ENCODE results near the gene ARIH2. TPM values are rescaled to one million over a fixed set of nuclear protein-coding genes. Genes with fewer than 3 reads are reported as not detected.

ARIH2 gene
- total and polyA plus RNA-seq, 2 of the 4 experiments (the other 2 are of a cell fraction): 62.3 to 93.7 TPM

- no peak for TF ChIP-seq BHLHE40 (IDR thresholded peaks at IDR 0.05; ENCODE audit: low read depth, low read length)
These were observed 79.3 kb downstream of the ARIH2 start (continued) for GRCh38 chr3:48997714-48998637.

GRCh38 chr3:48999085-48999858, 80.6 kb downstream of the ARIH2 start:
- no TSS peak for BruUV-seq (replicated peaks)
- Histone ChIP-seq H3K27ac (ENCODE audit: insufficient read depth, low read length) (no peak overlapping the region), H2BK20ac (ENCODE audit: low read depth, low read length) (no peak overlapping the region), H2AFZ (replicated peaks; ENCODE audit: low read length, poor library complexity) (no peak overlapping the region), H2AK9ac (replicated peaks; ENCODE audit: low read depth, low read length, poor library complexity) (no peak overlapping the region), H3K18ac (ENCODE audit: low read depth, low read length) (no peak overlapping the region), H3K4me1 (ENCODE audit: control insufficient read depth, insufficient read depth, low read length) (no peaks in the 10 kb centered on the region), H4K5ac (ENCODE audit: low read depth, low read length) (no peak overlapping the region), H3K56ac (ENCODE audit: extremely low read depth, insufficient read depth, low read length) (no peak overlapping the region), H3K9me1 (ENCODE audit: insufficient read depth, low read length) (no peaks in the 10 kb centered on the region; the same call in 1 of the 2 replicates), H3K9ac (ENCODE audit: low read depth, low read length) (no peak overlapping the region), H3K4me2 (ENCODE audit: low read depth, low read length) (no peak overlapping the region), H3K9me3 (ENCODE audit: control insufficient read depth, insufficient read depth, low read length) (no peaks in the 10 kb centered on the region), H3K79me1 (ENCODE audit: low read depth in 1 of 2, low read length in 2 of 2) (peaks cover 32 to 41% of the 10 kb centered on the region in 2 experiments), H4K20me1 (ENCODE audit: insufficient read depth, low read length) (no peaks in the 10 kb centered on the region; the same call in 1 of the 2 replicates), H2BK5ac (ENCODE audit: low read depth, low read length, poor library complexity, severe bottlenecking) (no peak overlapping the region), H3K14ac (replicated peaks; ENCODE audit: low read depth, low read length) (no peak overlapping the region), H3K27me3 (ENCODE audit: control insufficient read depth, insufficient read depth, low read length) (no peaks in the 10 kb centered on the region), H3K4ac (ENCODE audit: low read depth, low read length) (no peak overlapping the region), H4K91ac (ENCODE audit: insufficient read depth, low read depth, low read length) (no peak overlapping the region), H2AK5ac (ENCODE audit: low read depth, low read length) (no peak overlapping the region), H2BK15ac (ENCODE audit: low read depth, low read length) (no peak overlapping the region), H3K36me3 (ENCODE audit: control insufficient read depth, insufficient read depth, low read length) (peaks cover 6% of the 10 kb centered on the region; the same call in 1 of the 2 replicates), H2BK120ac (ENCODE audit: low read depth, low read length) (no peak overlapping the region), H4K8ac (ENCODE audit: low read depth in 2 of 2, low read length in 2 of 2) (no peak overlapping the region), H3K23ac (ENCODE audit: low read depth, low read length) (no peak overlapping the region), H3K4me3 (ENCODE audit: insufficient read depth, low read depth, low read length) (no peak overlapping the region)
- DNase-seq: no peak
- intact Hi-C loops (cut with micrococcal nuclease) (no loop called here), dilution Hi-C loops (cut with HindIII; ENCODE audit: low sequenced_read_pairs, unreplicated experiment) (no loop called here), in situ Hi-C loops (cut with MboI; ENCODE audit: low sequenced_read_pairs) (no loop called here)
- no peak for ATAC-seq (ENCODE audit: low read depth)
- ChIA-PET POLR2A (ENCODE audit: unreplicated experiment) (no interaction called here), CTCF (no interaction called here)
- WGBS, 2 experiments (ENCODE audit: extremely low coverage in 2 of 2, insufficient read length in 1 of 2): 77% methylated on average over 3 of the region's 8 CpGs; no CpG with 5 or more reads in 1 of the 2 experiments
- TF ChIP-seq MAFK (IDR thresholded peaks at IDR 0.05; ENCODE audit: low read depth, low read length): no peak
- TF ChIP-seq MAZ (IDR thresholded peaks at IDR 0.05; ENCODE audit: borderline replicate concordance, low read depth, low read length): no peak
- TF ChIP-seq RCOR1 (IDR thresholded peaks at IDR 0.05; ENCODE audit: insufficient replicate concordance, low read length): no peak
- TF ChIP-seq BHLHE40 (IDR thresholded peaks at IDR 0.05; ENCODE audit: low read depth, low read length): no peak
- no peak for TF ChIP-seq RFX5 (IDR thresholded peaks at IDR 0.05; ENCODE audit: low read depth, low read length)
- no peak for TF ChIP-seq CTCF (conservative IDR thresholded peaks at IDR 0.05; ENCODE audit: low read depth, low read length)
- no peak for TF ChIP-seq SMC3 (IDR thresholded peaks at IDR 0.05; ENCODE audit: low read depth, low read length)
- no peak for TF ChIP-seq ELK1 (IDR thresholded peaks at IDR 0.05; ENCODE audit: borderline replicate concordance, low read depth, low read length)
- TF ChIP-seq RAD21 (IDR thresholded peaks at IDR 0.05; ENCODE audit: low read length): no peak
- no peak for TF ChIP-seq CHD1 (IDR thresholded peaks at IDR 0.05; ENCODE audit: low read depth, low read length)
- TF ChIP-seq NFE2L2 (IDR thresholded peaks at IDR 0.05; ENCODE audit: low read depth, low read length): no peak
- TF ChIP-seq POLR2A (IDR thresholded peaks at IDR 0.05; ENCODE audit: low read depth, low read length): no peak

Data from IMR-90 (cell line).